OCI-LY1 (cell line): ENCODE data around the gene EGR4.
A peak's percentile ranks its signal among the peaks of the same experiment; 100 is the strongest.

Source experiments
- H2AFZ ChIP-seq: fragments of 200-600 bp; sonication (generic), shearing (Covaris generic); 2 replicates; pipeline ENCODE4 v1.6.0; 2014; ENCODE audit warnings: antibody characterized with exemption, mild to moderate bottlenecking, low read length
- H3F3A ChIP-seq: fragments of 200-600 bp; sonication (generic), shearing (Covaris generic); 2 replicates; pipeline ENCODE4 v1.6.0; 2014; ENCODE audit warnings: mild to moderate bottlenecking, antibody characterized with exemption, low read length, moderate library complexity; ENCODE audit not compliant: insufficient read depth
- H3K27ac ChIP-seq: fragments of 200-600 bp; sonication (generic); 2 replicates; pipeline ENCODE4 v1.5.1; 2014; ENCODE audit warnings: low read length, mixed run types, mild to moderate bottlenecking, low read depth; ENCODE audit not compliant: poor library complexity, severe bottlenecking
- H3K27me3 ChIP-seq: fragments of 200-600 bp; sonication (generic); 2 replicates; pipeline ENCODE4 v1.6.0; 2014; ENCODE audit warnings: antibody characterized with exemption, mild to moderate bottlenecking, low read length, moderate library complexity; ENCODE audit not compliant: insufficient read depth
- H3K36me3 ChIP-seq: fragments of 200-600 bp; sonication (generic); 2 replicates; pipeline ENCODE4 v1.6.1; 2014; ENCODE audit warnings: mild to moderate bottlenecking, antibody characterized with exemption, low read length, moderate library complexity, mixed read lengths; ENCODE audit not compliant: insufficient read depth
- H3K4me1 ChIP-seq: fragments of 200-600 bp; sonication (generic); 2 replicates; pipeline ENCODE4 v1.5.1; 2014; ENCODE audit warnings: mild to moderate bottlenecking, low read length, moderate library complexity; ENCODE audit not compliant: insufficient read depth, severe bottlenecking
- H3K4me2 ChIP-seq: fragments of 200-600 bp; sonication (generic), shearing (Covaris generic); 2 replicates; pipeline ENCODE4 v1.6.1; 2014; ENCODE audit warnings: low read length
- H3K4me3 ChIP-seq: fragments of 200-600 bp; sonication (generic); 2 replicates; pipeline ENCODE4 v1.5.1; 2014; ENCODE audit warnings: low read length, low read depth, mild to moderate bottlenecking, mixed read lengths; ENCODE audit not compliant: poor library complexity, severe bottlenecking
- H3K79me2 ChIP-seq: fragments of 200-600 bp; shearing (Covaris generic); 2 replicates; pipeline ENCODE4 v1.6.1; 2016; ENCODE audit warnings: mixed run types, low read length, mixed read lengths; ENCODE audit not compliant: insufficient read depth
- H3K9ac ChIP-seq: fragments of 200-600 bp; sonication (generic), shearing (Covaris generic); 2 replicates; pipeline ENCODE4 v1.6.1; 2014; ENCODE audit warnings: mild to moderate bottlenecking, low read length, mixed read lengths
- H3K9me2 ChIP-seq: fragments of 200-600 bp; sonication (generic), shearing (Covaris generic); 2 replicates; pipeline ENCODE4 v1.6.1; 2014; ENCODE audit warnings: low read depth, mild to moderate bottlenecking, low read length, mixed read lengths
- H3K9me3 ChIP-seq: fragments of 200-600 bp; shearing (Covaris generic); 2 replicates; pipeline ENCODE4 v1.6.1; 2014; ENCODE audit warnings: low read length, mixed read lengths
- H4K20me1 ChIP-seq: fragments of 200-600 bp; sonication (generic), shearing (Covaris generic); 2 replicates; pipeline ENCODE4 v1.6.0; 2016; ENCODE audit warnings: mild to moderate bottlenecking, low read length; ENCODE audit not compliant: insufficient read depth
- EZH2 ChIP-seq: fragments of 200-600 bp; sonication (generic), shearing (Covaris generic); IDR thresholded peaks from 2 replicates; pipeline ENCODE4 v1.8.0; 2017; ENCODE audit warnings: borderline replicate concordance, mixed run types, mild to moderate bottlenecking, antibody characterized with exemption, low read length, moderate library complexity, mixed read lengths
- TF ChIP-seq, protein P1 (sequence below): fragments of 200-600 bp; sonication (generic), shearing (Covaris generic); IDR thresholded peaks from 2 replicates; pipeline ENCODE4 v1.5.1; 2017; ENCODE audit warnings: mild to moderate bottlenecking, antibody characterized with exemption, low read length, moderate library complexity, mixed read lengths

Gene EGR4

DNA sequence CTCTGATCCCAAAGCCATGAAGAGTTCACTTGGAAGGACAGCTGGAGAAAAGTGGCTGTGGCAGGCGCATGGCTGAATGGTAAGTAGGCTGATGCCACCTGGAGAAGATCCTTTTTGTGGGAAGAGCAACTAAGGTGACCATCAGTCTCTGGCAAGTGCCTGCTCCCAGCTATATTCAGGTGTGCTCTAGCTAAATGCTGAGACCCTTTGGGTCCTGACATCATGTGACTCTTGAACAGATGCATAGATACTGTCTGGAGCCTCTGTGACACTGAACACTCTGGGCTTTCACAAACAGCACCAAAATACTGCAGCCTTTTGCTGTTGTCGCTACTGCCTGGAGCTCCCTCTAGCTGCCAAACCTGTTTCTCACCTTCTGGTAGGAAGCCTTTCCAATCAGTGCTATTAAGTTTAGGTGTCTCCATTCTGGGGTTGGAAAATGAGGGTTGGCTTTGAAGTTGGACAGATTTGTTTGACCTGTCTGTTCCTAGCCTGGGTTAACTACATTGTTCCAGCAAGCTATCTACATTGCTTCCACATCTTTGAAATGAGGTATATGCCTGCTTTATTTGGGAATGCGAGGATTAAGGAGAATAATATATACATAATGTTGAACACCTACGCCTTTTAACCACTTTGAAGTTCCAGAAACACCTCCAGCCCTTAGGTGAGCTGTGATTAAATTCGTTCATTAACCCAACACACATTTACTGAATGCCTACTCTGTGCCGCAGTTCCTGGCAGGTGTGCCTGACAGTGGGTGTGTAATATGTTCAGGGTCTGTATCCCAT lies 3.1 kb downstream of the EGR4 start:
- H3K27ac ChIP-seq: no peak overlapping the region
- H4K20me1 ChIP-seq: no peaks in the 10 kb centered on the region
- H3K27me3 ChIP-seq: peaks cover 5% of the 10 kb centered on the region; the same call in 1 of the 2 replicates
- no peaks in the 10 kb centered on the region for H3K9me3 ChIP-seq
- no peaks in the 10 kb centered on the region for H3K36me3 ChIP-seq
- H3K4me3 ChIP-seq: no peak overlapping the region
- no peak overlapping the region for H3K9ac ChIP-seq
- TF ChIP-seq, protein P1, sequence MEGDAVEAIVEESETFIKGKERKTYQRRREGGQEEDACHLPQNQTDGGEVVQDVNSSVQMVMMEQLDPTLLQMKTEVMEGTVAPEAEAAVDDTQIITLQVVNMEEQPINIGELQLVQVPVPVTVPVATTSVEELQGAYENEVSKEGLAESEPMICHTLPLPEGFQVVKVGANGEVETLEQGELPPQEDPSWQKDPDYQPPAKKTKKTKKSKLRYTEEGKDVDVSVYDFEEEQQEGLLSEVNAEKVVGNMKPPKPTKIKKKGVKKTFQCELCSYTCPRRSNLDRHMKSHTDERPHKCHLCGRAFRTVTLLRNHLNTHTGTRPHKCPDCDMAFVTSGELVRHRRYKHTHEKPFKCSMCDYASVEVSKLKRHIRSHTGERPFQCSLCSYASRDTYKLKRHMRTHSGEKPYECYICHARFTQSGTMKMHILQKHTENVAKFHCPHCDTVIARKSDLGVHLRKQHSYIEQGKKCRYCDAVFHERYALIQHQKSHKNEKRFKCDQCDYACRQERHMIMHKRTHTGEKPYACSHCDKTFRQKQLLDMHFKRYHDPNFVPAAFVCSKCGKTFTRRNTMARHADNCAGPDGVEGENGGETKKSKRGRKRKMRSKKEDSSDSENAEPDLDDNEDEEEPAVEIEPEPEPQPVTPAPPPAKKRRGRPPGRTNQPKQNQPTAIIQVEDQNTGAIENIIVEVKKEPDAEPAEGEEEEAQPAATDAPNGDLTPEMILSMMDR: peak; percentile 74
- TF ChIP-seq EZH2: no peak
- no peaks in the 10 kb centered on the region for H3F3A ChIP-seq
- no peak overlapping the region for H3K4me2 ChIP-seq
- no peak overlapping the region for H2AFZ ChIP-seq
- H3K4me1 ChIP-seq: peaks cover 12% of the 10 kb centered on the region
- no peaks in the 10 kb centered on the region for H3K9me2 ChIP-seq
- no peaks in the 10 kb centered on the region for H3K79me2 ChIP-seq

DNA sequence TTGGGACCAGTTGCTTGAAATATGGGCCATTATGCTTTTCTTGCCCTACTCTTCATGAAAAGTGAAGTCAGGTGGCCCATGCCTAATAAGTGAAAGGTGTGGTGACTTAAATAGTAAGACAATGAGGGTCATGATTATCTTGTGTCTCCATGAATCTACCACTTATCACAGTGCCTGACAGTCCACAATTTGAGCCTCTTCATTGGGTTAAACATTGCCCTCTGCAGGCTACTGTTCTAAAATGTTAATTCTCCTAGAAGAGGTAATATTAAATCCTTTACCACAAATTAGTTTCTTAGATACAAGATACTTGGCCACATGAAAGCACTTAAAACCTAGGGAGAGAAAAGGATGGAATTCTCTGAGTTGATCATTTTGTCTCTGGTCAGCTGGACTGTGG lies 4.0 kb downstream of the EGR4 start:
- H2AFZ ChIP-seq: no peak overlapping the region
- H3F3A ChIP-seq: no peaks in the 10 kb centered on the region
- no peaks in the 10 kb centered on the region for H3K36me3 ChIP-seq
- peaks cover 5% of the 10 kb centered on the region; the same call in 1 of the 2 replicates for H3K27me3 ChIP-seq
- no peak overlapping the region for H3K4me2 ChIP-seq
- peaks cover 18% of the 10 kb centered on the region for H3K4me1 ChIP-seq
- H3K4me3 ChIP-seq: no peak overlapping the region
- no peak overlapping the region for H3K9ac ChIP-seq
- no peak for TF ChIP-seq EZH2
- TF ChIP-seq, protein P1: peak; percentile 33; the same call in 1 of the 2 replicates
- no peak overlapping the region for H3K27ac ChIP-seq
- H3K9me2 ChIP-seq: no peaks in the 10 kb centered on the region
- H4K20me1 ChIP-seq: no peaks in the 10 kb centered on the region
- no peaks in the 10 kb centered on the region for H3K79me2 ChIP-seq
- H3K9me3 ChIP-seq: no peaks in the 10 kb centered on the region

DNA sequence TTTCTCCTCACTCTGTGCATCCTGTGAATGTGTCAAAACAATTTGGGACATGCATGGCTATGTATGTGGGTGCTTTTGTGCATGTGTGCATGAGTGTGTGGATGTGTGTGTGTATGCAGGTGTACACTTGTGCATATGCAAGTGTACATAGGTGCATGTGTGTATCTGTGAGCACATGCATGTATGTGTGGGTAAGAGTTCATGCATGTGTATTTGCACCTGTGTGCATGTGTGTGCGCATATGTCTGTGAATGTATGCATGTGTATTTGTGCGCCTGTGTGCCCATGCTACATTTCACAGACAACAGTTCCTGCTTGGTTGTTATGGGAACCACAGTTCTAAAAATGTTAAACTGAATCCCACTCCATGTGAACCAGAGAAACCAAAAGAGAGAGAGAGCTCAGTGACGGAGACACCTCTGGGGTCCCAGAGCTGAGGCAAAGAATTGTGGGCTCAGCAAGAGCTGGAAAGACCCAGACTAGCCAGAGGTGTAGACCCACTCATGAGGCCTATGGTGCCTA lies 7.2 kb downstream of the EGR4 start:
- no peaks in the 10 kb centered on the region for H3K9me3 ChIP-seq
- TF ChIP-seq EZH2: no peak
- TF ChIP-seq, protein P1: no peak
- H3K9ac ChIP-seq: no peak overlapping the region
- no peak overlapping the region for H3K27ac ChIP-seq
- no peak overlapping the region for H2AFZ ChIP-seq
- H3F3A ChIP-seq: no peaks in the 10 kb centered on the region
- H3K4me2 ChIP-seq: no peak overlapping the region
- no peaks in the 10 kb centered on the region for H4K20me1 ChIP-seq
- H3K36me3 ChIP-seq: peaks cover 6% of the 10 kb centered on the region; the same call in 1 of the 2 replicates
- H3K9me2 ChIP-seq: no peaks in the 10 kb centered on the region
- 0 out of 2 replicates have a peak, but pooled peaks cover 5% of the 10 kb centered on the region for H3K27me3 ChIP-seq
- H3K79me2 ChIP-seq: peaks cover 21% of the 10 kb centered on the region
- peaks cover 21% of the 10 kb centered on the region for H3K4me1 ChIP-seq
- H3K4me3 ChIP-seq: no peak overlapping the region
